Activated CD4-positive, alpha-beta T cell treated with anti-CD3 and anti-CD28 coated beads for 24 hours (primary cell): ENCODE measurements around the gene LHPP.
"Not testable (repeated sequence)": the region's sequence is repeated elsewhere in the genome, so short reads cannot be mapped to it uniquely, and the experiment has no call there.

Experiments used
- DNase-seq, 2 donors: peaks; one replicate each; pipeline ENCODE4 v3.0.0-alpha.2; 2020; ENCODE audit warnings: low read depth in 2 of 2

Gene LHPP, protein sequence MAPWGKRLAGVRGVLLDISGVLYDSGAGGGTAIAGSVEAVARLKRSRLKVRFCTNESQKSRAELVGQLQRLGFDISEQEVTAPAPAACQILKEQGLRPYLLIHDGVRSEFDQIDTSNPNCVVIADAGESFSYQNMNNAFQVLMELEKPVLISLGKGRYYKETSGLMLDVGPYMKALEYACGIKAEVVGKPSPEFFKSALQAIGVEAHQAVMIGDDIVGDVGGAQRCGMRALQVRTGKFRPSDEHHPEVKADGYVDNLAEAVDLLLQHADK

DNA sequence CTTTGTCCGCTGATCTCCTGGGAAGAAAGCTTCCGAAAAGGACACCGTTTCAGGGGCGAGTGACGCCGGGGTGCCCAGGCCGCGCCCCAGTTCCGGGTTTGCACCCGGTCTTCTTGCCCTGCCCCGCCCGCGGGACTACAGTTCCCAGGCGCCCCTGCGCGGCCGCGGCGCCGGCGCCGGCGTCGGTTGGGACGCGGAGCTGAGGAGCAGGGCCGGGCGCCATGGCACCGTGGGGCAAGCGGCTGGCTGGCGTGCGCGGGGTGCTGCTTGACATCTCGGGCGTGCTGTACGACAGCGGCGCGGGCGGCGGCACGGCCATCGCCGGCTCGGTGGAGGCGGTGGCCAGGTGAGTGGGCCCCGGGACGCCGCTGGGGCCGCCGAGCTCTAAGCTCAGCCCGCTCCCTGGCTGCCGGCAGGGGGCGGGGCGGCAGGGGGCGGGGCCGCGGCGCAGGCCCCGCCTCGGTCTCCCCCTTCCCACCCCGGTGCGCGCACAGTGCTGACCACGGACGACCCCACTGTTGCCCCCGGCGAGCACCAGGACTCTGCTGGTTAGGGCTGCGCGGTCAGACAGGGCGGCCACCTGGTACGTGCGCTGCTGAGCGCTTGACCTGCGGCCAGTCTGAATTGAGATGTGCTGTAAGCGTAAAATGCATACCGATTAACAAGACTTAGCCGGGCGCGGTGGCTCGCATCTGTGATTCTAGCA lies at the start of gene LHPP:
LHPP (plus strand) TSS at position 182 of the 706 bp plus-strand sequence; CDS start at position 222, 40 bp downstream.
- peak; percentile 78 to 79 for DNase-seq

DNA sequence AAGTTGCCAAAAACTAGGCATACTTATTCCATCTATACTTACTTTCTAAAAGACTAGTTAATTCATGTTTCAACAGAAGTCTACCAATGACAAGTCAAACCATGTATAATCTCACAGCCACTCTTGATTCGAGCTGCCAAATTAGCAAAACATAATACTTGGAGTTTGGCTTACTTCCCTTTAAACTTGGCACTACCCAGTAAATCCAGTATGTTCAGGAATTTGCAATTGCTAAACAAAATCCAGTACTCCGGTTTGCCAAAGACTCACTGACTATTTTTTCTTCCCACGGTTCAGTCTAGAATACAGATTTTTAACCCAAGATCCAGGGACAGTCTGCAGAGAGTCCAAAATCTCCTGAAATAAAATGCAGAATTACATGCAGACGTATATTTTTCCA lies 47.5 kb upstream of the LHPP start:
- DNase-seq, result no peak

DNA sequence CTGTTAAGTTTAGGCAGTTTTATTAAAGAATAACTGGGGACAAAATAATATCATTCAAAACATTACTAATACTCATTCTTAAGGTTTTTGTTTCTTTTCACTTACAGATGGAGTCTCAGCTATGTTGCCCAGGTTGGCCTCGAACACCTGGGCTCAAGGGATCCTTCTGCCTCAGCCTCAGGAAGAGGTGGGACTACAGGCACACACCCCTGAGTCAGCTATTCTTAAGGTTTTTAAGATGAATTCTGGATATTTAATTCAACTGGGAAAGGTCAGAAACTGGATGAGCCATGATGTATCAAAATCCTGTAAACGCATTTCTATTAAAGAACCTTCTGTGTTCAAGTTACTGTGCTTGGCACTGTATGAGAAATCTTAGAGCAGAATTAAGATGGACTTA lies 46.4 kb upstream of the LHPP start:
- no peak for DNase-seq

DNA sequence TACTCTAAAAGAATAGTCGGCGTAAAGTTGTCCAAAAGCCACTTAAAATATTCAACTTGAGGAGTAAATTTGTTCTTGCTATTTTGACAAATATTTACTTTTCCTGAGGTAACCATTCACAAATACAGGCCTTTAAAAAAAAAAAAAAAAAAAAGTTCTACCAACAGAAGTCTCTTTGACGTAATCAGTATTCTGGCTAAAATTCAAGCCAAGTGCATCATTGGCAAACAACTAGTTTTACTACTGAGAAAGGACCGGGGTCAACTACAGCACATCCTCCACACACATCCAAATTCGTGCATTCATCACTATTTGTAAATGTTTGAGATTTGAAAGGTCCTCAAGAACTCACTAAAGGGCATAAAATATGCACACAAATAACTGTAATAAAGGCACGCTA lies 44.9 kb upstream of the LHPP start:
- no peak for DNase-seq

DNA sequence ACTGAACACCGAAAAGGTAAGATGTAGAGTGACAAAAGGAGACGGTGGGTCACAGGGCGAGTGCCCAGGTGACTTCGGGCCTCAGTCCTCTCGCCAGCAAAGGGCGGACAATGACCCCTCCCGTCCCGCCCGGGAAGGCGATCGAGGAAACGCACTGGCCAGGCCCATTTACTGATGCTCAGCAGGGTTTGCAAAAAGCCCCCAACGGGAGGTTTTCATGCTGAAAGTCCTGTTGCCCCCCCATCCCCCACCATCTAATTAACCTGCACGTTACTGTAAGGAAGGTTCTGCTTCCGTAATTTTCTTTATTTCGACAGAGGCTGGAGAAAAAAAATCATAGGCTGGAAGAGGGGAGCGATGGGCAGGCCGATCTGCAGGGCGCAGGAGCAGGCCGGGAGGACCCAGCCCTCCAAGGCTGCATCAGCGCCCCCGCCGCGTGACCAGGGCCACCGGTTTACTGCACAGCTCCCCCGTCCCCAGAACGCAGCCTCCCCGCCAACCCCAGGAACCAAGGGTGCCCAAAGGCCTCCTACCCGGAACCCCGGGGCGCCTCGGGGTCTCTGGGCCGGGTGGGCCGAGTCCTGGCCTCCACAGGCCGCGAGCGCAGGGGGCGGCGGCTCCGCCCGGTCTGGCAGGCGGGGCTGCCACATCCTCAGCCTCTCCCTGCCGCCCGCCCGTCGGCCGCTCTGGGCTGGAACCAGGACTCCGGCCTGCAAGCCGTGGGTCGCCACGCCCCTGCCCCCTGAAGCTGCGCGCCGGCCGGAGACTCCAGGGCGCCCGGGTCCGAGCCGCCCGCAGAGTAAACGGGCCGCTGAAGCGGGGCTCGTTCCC lies 43.5 kb upstream of the LHPP start:
- DNase-seq, result peak; percentile 2 to 35

DNA sequence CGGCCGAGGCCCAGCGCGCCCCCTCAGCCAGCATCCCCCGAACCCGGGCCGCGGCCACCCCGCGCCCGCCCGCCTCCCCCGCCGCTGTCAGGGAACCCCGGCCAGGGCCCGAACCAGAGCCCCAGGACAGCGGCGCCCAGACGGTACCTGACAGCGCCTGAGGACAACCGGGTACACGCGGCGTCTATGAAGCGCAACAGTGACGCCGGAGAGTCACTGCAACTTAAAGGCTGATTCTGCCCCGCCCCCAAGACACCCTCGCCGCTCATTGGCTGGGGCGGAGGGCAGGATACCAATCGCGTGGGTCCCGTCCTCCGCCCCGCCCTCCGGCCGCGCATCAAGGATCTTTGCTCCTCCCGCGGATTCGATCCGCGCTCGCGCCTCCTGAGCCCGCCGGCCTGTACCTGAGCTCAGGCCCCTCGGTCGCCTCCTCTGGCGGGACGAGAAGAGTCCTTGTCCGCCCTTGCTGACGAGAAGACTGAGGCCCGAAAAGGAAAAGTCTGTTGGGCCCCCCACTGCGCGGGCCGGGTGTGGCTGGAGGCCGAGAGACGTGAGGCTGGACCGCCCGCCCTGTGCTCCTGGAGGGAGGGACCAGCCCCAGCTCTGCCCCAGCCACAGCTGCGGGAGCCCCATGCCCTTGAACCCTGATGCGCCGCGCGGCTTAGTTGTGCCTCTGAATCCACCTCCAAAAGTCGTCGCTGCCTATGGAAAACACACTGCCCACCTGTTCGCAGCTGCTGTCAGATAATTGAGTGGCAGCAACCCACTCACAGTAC lies 42.7 kb upstream of the LHPP start, which contains the start of gene OAT:
OAT (minus strand) TSS at position 198 of the 776 bp plus-strand sequence. CDS start 6,752 bp downstream, outside the sequence.
- DNase-seq, result peak; percentile 93 to 94

DNA sequence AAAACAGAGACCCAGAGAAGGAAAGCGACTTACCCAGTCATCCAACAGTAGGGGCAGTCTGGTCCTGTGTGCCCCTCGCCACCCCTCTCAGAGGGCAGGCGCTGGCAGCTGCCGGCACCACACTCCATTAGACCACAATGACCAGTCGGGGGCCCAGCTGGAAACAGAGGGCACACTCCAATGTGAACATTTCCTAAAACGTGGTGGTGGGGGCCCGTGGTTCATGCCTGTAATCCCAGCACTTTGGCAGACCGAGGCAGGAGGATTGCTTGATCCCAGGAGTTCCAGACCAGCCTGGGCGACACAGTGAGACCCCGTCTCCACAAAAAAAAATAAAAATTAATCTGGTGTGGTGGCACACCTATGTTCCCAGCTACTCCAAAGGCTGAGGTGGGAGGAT lies 42.0 kb upstream of the LHPP start:
- no peak for DNase-seq

DNA sequence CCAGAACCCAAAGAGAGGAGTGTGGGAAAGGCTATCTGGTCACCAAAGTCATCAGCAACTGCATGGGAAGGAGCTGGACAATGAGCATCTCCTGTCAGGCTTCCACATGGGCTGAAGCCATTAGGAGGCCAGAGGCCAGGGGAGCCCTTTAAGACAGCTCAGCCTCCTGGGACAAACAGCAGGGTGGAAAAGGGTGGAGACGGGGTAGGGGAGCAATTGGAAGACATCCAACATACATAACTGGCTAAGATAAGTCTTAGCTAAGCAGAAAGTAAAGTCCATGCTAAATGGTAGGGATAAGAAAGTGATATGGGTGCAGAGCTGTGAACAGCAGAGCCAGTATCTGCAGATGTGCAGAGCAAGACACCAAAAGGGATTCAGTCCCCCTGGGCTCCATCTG lies 41.4 kb upstream of the LHPP start:
- DNase-seq, result no peak

DNA sequence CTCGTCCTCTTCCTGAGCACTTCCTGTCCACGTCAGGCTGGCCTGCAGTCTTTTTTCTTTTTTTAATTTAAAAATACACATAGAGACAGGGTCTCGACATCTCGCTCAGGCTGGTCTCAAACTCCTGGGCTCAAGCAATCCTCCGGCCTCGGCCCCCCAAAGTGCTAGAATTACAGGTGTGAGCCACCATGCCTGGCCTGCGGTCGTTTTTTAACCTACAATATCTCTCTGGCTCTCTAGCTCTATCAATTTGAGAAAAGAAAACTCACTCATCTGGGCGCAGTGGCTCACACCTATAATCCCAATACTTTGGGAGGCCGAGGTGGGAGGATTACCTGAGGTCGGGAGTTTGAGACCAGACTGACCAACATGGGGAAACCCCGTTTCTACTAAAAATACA lies 38.9 kb upstream of the LHPP start:
- no peak for DNase-seq

DNA sequence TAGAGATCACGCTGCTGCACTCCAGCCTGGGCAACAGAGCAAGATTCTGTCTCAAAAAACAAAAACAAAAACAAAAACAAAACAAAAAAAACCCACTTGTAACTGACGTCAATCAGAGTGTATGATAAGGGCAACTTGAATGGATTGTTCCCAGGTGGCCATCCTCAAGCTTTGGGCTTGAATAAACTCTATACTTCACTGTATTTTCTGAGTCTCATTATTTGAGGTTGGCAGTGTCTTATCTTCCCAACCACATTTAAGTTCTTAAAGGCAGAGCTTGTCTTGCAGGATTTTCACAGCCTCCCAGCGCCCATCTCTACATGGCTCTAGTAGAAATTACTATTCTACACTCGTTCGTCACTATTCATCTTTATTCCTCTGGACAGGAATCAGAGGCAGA lies 37.8 kb upstream of the LHPP start:
- no peak for DNase-seq

DNA sequence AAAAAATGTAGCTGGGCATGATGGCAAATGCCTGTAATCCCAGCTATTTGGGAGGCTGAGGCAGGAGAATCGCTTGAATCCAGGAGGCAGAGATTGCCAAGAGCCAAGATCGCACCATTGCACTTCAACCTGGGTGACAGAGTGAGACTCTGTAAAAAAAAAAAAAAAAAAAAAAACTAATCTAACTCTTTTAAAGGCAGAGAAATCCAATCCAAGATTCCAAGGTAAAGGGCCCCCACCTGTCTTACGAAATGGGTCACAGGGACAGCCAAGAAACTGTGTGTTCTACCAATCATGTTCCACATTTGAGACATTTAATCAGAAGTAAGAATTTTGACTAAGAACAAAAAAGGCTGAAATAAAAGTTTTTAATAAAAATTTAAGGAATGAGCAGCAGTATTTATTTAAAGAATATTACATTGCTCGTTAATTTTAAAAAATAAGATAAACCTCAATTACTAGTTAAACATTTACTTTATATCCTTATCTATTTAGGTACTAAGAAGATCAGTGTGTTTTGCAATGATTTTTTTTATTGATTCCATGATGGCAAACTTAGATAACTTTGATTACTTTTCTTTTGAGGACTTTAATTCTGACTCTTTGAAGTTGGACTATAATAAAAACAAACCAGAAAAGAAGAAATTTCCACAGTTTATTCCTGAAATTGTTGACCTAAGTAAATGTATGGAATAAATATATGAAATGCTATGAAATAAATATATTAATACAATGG lies 36.2 kb upstream of the LHPP start:
- DNase-seq, result no peak

DNA sequence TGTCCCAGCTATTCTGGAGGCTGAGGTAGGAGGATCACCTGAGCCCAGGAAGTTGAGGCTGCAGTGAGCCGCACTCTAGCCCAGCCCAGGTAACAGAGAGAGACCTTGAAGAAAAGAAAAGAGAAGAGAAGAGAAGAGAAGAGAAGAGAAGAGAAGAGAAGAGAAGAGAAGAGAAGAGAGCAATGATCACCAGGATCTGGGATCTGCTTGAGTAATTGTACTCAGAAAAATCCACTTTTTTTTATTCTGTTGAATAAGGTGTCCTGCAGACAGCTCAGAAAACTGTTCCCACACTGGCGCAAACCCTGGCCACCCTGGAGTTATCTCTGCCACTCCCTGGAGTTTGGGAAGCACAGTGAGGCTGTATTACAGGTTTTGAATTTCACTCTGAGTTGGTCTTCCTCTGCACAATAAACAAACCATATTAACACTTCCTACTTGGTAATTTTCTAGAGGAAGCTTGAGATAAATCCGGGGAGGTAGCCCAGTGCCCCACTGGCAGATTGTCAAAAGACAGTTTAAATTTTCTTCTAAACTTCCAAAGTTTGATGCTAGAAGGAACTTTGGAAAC lies 33.3 kb upstream of the LHPP start:
- DNase-seq, result no peak

DNA sequence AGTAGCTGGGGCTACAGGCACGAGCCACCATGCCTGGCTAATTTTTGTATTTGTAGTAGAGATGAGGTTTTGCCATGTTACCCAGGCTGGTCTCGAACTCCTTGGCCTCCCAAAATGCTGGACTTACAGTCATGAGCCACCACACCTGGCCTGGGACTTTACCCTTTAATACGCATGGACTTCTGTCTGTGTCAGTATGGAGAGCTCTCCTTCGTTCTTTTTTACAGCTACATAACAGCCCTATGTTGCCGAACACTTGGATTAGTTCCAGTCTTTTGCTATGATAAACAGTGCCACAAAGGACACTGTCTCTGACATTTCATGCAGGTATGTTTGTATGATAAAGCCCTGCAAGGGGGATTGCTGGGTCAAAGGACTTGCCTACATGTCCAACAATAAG lies 32.0 kb upstream of the LHPP start:
- DNase-seq, result no peak

DNA sequence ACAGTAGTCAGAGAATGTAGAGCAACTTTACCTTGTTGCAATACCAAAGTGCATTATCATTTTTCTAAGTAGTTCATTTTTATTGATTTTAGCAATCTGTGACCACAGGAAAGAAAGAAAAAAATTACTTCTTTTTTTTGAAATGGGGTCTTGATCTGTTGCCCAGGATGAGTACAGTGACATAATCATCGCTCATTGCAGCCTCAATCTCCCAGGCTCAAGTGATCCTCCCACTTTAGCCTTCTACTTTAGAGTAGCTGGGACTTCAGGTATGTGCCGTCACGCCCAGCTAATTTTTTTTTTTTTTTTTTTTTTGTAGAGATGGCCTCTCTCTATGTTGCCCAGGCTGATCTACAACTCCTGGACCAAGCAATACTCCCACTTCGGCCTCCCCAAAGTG lies 31.5 kb upstream of the LHPP start:
- no peak for DNase-seq

DNA sequence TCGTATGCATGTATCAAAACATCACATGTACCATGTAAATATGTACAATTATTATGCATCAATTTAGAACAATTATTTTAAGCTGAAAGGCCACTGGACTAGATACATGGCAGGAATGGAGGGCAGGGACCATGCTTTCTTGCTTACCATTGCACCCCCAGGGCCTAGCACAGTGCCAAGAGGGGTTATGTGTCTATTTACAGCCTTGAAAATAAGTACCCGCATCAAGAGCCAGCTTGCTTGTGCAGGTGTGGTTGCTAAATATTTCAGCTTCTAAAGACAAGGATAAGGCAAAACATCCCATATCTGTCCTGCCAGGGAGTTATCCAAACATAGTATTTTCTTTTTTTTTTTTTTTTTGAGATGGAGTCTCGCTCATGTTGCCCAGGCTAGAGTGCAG lies 28.2 kb upstream of the LHPP start:
- no peak for DNase-seq

DNA sequence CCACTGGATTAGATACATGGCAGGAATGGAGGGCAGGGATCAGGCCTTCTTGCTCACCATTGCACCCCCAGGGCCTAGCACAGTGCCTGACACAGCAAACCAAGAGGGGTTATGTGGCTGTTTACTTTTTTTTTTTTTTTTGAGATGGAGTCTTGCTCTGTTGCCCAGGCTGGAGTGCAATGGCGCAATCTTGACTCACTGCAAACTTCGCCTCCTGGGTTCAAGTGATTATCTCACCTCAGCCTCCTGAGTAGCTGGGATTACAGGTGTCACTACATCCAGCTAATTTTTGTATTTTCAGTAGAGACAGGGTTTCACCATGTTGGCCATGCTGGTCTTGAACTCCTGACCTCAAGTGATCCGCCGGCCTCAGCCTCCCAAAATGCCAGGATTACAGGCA lies 25.9 kb upstream of the LHPP start:
- DNase-seq, result not testable (repeated sequence)

DNA sequence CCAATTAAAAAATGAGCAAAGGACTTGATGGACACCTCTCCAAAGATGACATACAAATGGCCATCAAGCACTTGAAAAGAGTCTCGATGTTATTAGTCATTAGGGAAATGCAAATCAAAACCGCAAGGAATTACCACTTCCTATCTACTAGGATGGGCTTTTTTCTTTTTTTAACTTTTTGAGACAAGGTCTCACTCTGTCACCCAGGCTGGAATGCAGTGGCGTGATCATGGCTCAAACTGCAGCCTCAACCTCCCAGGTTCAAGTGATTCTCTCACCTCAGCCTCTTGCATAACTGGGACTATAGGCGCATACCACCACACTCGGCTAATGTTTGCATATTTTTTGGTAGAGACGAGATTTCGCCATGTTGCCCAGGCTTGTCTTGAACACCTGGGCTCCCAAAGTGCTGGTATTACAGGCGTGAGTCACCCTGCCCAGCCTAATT lies 25.4 kb upstream of the LHPP start:
- DNase-seq, result no peak

DNA sequence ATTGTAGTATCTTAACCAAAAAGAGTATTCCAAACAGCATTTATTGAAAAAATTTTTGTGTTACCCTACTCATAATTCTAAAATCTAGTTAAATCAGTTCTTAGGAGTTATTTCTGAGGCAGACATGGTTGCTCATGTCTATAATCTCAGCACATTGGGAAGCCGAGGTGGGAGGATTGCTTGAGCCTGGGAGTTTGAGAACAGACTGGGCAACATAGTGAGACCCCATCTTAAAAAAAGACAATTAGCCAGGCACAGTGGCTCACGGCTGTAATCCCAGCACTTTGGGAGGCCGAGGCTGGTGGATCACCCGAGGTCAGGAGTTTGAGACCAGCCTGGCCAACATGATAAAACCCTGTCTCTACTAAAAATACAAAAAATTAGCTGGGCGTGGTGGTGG lies 19.9 kb upstream of the LHPP start:
- not testable (repeated sequence) for DNase-seq

DNA sequence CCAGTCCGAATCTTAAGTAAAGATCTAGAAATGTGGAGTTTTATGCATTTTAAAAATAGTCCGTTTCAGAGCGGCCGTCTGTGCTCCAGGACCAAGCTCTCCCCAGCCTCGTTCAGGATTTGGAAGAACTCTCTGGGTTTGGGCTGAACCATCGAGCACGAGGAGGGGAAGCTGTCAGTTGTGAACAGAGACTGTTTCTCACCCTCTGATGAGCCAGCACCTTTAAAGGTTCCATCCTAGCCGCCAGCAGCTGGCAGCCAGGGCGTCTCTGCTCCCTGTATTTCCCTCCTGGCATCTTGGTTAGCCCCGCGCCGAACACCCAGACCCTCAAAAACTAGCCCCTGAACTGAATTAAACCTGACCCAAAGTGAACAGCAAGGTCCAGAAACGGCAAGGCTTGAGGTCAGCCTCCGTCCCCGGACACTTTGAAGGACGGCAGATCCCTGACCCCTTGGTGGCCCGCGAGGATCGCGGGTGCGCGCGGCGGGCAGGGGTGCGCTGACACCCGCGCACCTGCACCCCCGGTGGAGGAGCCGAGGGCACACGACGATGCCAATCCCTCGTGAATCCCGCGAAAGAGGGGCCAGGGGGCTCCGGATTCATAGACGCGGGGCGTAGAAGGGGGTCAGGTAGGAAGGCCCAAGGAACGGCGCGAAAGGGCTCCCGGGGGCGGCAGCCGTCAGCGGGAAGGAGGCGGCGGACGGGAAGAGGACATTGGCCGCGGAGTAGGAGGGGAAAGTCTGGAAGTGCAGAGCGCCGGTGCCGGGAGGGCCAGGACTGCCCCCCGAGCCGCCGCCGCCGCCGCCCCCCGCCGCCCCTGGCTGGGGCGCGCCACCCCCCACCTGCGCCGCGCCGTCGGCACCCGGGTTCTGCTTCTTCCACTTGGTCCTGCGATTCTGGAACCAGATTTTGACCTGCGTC lies 14.5 kb upstream of the LHPP start:
- no peak for DNase-seq
